Ishikawa (cell line): ENCODE data around the gene MARK3.

Experiments used
- CEBPB ChIP-seq: IDR thresholded peaks from 2 replicates; pipeline ENCODE4 v1.6.1; 2012
- EGR1 ChIP-seq: IDR thresholded peaks from 2 replicates; pipeline ENCODE4 v1.6.1; 2012
- EP300 ChIP-seq: IDR thresholded peaks from 2 replicates; pipeline ENCODE4 v1.6.1; 2012; ENCODE audit warnings: borderline replicate concordance
- FOXM1 ChIP-seq: IDR thresholded peaks from 2 replicates; pipeline ENCODE4 v1.6.1; 2012; ENCODE audit warnings: low read depth, borderline replicate concordance
- MAX ChIP-seq: IDR thresholded peaks from 2 replicates; pipeline ENCODE4 v1.6.1; 2012
- NFIC ChIP-seq: IDR thresholded peaks from 2 replicates; pipeline ENCODE4 v1.6.1; 2012
- RAD21 ChIP-seq: IDR thresholded peaks from 2 replicates; pipeline ENCODE4 v1.6.1; 2012; ENCODE audit warnings: low read depth
- REST ChIP-seq: IDR thresholded peaks from 2 replicates; pipeline ENCODE4 v1.6.1; 2012; ENCODE audit warnings: low read depth, mild to moderate bottlenecking
- TAF1 ChIP-seq: IDR thresholded peaks from 2 replicates; pipeline ENCODE4 v1.6.1; 2012; ENCODE audit warnings: low read depth, mild to moderate bottlenecking
- TCF12 ChIP-seq: IDR thresholded peaks from 2 replicates; pipeline ENCODE4 v1.6.1; 2012; ENCODE audit warnings: low read depth
- TEAD4 ChIP-seq: IDR thresholded peaks from 2 replicates; pipeline ENCODE4 v1.6.1; 2012
- USF1 ChIP-seq: IDR thresholded peaks from 2 replicates; pipeline ENCODE4 v1.6.1; 2012
- YY1 ChIP-seq: IDR thresholded peaks from 2 replicates; pipeline ENCODE4 v1.6.1; 2012; ENCODE audit warnings: low read depth
- ZBTB7A ChIP-seq: IDR thresholded peaks from 2 replicates; pipeline ENCODE4 v1.6.1; 2012; ENCODE audit warnings: low read depth

Gene MARK3

GRCh38 chr14:103372017-103372416, 13.2 kb upstream of the MARK3 start:
- no peak for TF ChIP-seq RAD21
- no peak for TF ChIP-seq NFIC
- TF ChIP-seq TCF12, result no peak
- TF ChIP-seq CEBPB, result no peak
- TF ChIP-seq YY1, result no peak
- no peak for TF ChIP-seq FOXM1
- TF ChIP-seq ZBTB7A, result no peak
- TF ChIP-seq MAX, result no peak

GRCh38 chr14:103372552-103373304, 12.5 kb upstream of the MARK3 start:
- TF ChIP-seq TCF12 (no peak), ZBTB7A (no peak), TAF1 (no peak), NFIC (no peak), CEBPB (no peak), TEAD4 (no peak), MAX (no peak), EGR1 (no peak), USF1 (no peak)

- no peak for TF ChIP-seq FOXM1
- no peak for TF ChIP-seq RAD21
- TF ChIP-seq TEAD4, result no peak
- no peak for TF ChIP-seq TCF12
- no peak for TF ChIP-seq EP300
- TF ChIP-seq EGR1, result no peak
- TF ChIP-seq USF1, result no peak
- no peak for TF ChIP-seq REST
These were observed 11.1 kb upstream of the MARK3 start for GRCh38 chr14:103374121-103374520.

GRCh38 chr14:103377522-103378037, 7.6 kb upstream of the MARK3 start:
- TF ChIP-seq REST, result no peak
- TF ChIP-seq TAF1, result no peak
- TF ChIP-seq EP300, result no peak
- no peak for TF ChIP-seq NFIC
- no peak for TF ChIP-seq EGR1

GRCh38 chr14:103378038-103378854, 7.0 kb upstream of the MARK3 start:
- TF ChIP-seq EP300, result no peak
- no peak for TF ChIP-seq TAF1
- no peak for TF ChIP-seq TEAD4
- no peak for TF ChIP-seq CEBPB
- TF ChIP-seq YY1, result no peak
- TF ChIP-seq USF1, result no peak
- TF ChIP-seq REST, result no peak
- TF ChIP-seq RAD21, result no peak
